ENCODE measurements around the gene TBC1D22B.
"Not testable (repeated sequence)": the region's sequence is repeated elsewhere in the genome, so short reads cannot be mapped to it uniquely, and the experiment has no call there.

The TBC1D22B gene

DNA sequence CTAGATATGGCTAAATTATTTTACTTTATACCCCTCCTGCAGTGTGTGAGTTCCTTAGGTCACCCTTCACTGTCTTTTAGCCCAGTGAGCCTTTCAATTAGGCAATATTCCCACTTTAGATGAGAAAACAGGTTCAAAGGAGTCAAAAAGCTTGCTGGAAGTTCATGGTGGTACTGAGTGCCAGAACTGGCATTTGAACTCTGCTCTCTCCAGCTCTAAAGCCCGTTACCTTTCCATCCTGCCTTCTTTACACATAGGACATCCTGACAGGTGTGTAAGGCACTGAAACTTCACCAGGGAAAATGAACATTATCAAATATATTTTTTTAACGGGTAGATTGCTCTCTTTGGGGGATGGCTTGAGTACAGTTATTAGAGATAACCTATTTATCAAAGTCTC lies 11.5 kb downstream of the TBC1D22B start:
- DNase-seq (ENCODE audit: low spot score) = no peak

DNA sequence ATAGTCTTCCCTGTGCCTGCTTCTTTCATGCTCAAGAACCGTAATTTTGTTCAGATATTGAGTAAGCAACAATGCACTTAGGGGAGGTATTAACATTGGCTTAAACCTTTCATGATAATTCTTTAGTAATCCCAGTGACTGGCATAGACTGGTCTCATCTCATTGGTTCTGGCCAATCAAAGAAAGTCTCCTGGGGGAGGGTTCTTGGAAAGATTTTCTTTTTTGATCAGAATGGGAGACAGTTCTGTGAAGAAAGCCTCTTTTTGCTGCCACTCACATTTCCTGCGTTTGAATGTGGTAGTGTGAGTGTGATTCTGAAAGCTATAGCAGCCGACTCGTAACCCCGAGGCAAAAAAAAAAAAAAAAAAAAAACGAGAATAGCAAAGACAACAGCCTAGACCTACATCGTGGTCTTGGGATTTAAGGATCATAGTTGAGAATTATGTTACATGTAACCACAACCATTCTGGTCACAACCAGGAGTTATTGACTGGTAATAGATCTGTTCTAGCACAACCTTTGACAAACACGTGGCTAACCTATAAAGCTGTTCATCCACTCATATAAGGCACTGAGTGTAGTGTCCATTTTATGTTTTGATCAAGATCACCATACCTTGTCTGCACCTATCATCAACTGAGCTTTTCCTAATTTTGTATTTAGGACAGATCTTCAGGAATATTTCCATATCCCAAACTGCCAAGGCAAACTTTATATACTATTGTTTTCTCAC lies 15.4 kb downstream of the TBC1D22B start:
- no peak for DNase-seq (ENCODE audit: low spot score)

DNA sequence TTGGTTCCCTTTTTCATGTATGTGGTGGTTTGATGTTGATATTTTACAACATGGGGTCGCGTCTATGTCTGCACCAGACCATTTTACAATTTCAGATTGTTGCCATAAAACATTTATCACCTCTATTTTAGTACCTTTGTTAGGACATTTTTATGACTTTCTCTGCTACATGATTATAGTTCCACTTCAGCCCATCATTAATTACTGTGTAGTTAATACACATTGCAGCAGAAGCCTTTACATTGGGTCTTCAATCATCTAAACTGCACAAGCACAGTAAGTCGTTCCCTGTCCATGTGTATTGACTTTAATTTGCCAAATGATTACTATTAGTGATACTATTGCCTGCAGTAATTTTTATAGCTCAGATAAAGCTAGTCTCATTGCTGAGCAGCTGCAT lies 16.1 kb downstream of the TBC1D22B start:
- no peak for DNase-seq (ENCODE audit: low spot score)

DNA sequence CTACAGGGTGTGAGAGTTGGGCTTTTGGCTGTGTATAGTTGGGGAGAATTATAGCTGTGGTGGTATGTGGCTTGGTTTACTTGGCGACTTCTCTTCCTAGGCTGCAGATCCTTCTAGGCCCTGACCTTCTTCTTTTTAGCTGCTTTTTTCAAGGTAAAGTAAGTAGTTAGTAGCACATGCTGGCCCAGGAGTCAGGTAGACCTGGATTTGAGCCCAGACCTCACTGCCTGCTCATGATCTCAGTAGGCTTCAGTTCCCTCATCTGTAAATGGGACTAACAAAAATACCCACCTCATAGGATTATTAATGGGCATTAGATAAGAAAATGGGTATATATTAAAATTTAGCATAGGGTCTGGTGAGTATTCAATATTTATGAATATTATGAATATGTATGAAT lies 17.8 kb downstream of the TBC1D22B start:
- no peak for DNase-seq (ENCODE audit: low spot score)

DNA sequence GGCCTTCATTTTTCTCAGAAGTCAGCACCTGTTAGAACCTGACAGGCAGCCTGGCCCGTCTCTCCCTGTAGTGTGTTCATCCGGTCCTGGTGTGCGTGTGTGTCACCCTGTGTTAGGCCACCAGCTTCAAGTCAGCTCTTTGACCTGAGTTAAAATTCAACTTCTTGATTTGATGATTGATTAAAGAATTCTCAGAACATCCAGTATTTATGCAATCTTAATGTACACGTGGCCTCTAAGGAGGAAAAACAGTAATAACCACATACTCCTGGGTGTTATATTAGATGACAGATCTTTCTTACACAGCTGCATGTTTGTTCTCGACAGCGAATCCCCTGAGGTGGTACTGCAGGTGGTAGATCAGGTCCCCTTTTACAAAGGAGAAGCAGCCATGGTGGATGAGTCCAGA lies 19.4 kb downstream of the TBC1D22B start:
- DNase-seq (ENCODE audit: low spot score) = no peak

GRCh38 chr6:37279366-37280134 lies 22.0 kb downstream of the TBC1D22B start:
- peak; percentile 14 for DNase-seq (ENCODE audit: low spot score)

DNA sequence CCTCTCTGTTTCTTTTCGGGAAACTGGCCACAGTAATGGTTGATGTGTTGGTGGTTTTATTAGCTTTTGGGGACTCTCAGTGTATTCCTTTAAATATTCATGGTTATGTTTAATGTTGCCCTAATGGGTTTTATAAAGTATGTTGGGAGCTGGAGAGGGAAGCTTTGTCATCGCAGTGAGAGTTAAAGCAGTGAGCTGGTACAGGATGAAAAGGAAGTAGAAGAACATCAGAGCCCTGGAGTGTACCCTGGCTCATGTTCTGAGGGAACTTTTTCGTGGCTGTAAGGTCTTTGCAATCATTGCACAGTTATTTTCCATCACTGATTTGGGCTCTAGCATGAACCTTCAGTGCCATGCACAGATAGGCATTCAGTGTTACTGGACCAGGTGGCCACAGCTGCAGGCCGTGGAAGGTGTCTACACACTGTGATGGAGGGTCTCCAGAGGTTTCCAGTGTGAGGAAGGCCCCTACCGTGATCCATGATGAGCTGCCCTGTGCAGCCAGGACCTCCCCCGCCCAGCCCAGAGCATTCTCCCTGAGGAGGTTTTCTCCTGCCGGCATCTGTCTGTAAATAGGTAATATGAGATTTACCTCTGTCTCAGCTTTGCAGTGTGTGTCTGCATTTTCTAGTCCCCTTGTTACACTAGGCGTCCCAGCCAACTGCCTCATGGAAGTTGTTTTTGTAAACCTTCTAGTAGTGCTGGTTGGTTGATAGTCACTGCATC lies 22.8 kb downstream of the TBC1D22B start:
- DNase-seq (ENCODE audit: low spot score) = no peak

DNA sequence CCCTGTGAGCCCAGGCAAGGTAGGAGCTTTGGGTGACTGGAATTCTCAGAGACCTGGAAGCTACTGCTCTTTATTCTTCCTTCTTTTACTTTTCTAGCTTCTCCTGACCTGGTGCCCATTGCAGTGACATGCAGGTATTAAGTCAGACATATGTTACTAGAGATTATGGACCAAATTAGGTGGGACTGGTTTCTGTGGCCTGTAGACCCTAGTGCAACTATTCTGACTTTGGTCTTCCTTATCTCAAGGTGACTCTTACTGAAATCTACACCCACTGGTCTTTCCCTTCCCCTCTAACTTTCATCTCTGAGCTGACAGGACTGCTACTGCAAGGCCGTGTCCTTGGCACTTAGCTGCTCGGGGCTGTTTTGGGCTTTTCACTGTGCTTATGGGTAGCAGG lies 24.8 kb downstream of the TBC1D22B start:
- DNase-seq (ENCODE audit: low spot score) = no peak

DNA sequence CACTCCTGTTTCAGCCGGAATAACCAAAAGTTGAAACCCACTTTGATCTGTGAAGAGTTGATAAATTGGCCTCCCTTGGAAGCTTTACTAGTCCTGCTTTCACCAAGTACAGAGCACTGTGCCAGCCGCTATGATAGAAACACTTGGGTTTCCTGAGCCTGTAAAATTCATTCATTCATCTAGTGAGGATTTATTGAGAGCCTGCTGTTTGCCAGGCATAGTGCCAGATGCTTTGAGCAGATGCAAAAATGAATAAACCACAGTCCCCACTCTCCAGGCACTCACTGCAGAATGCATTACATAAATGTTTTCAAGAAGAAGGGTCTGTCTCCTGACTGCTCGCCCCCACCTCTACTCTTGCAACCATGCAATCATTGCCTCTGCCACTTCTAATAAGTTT lies 25.7 kb downstream of the TBC1D22B start:
- DNase-seq (ENCODE audit: low spot score) = no peak

GRCh38 chr6:37283671-37284151 lies 26.1 kb downstream of the TBC1D22B start:
- DNase-seq (ENCODE audit: low spot score) = no peak

DNA sequence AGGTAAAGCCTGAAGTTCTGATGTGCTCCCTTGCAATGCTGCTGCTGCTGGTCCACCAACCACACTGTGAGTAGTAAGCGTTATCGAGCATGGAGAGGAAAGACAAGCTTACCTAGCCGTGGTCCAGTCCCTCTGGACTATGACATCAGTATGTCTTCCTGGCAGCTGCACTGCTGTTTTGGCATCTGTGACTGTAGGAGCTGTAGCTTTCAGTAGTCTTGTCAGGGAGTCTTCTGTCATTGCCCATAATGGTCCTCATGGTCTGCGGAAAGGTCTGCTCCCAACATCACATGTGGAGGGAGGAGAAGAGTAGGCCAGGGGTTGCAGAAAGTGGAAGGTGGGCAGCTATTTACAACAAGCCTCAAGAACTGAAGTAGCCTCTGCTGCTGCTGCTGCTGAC lies 27.2 kb downstream of the TBC1D22B start:
- DNase-seq (ENCODE audit: low spot score) = no peak

- no peak for DNase-seq (ENCODE audit: low spot score)
Measured at GRCh38 chr6:37285861-37286311, 28.3 kb downstream of the TBC1D22B start.

GRCh38 chr6:37287519-37288157 lies 30.1 kb downstream of the TBC1D22B start:
- DNase-seq (ENCODE audit: low spot score) = no peak

DNA sequence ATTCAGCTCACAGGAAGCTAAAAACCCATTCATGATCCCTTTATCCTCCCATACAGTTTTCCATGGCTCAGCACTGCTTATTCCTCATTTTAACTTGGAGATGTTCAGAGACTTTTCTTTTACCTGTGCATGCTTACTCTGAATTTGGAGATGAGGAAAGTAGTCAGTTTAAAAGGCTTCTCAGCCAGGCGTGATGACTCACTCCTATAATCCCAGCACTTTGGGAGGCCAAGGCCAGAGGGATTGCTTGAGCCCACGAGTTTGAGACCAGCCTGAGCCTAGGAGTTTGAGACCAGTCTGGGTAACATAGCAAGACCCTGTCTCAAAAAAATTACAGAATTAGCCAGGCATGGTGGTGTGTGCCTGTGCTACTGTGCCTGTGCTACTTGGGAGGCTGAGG lies 30.7 kb downstream of the TBC1D22B start:
- no peak for DNase-seq (ENCODE audit: low spot score)

GRCh38 chr6:37289931-37290330 lies 32.4 kb downstream of the TBC1D22B start:
- no peak for DNase-seq (ENCODE audit: low spot score)

DNA sequence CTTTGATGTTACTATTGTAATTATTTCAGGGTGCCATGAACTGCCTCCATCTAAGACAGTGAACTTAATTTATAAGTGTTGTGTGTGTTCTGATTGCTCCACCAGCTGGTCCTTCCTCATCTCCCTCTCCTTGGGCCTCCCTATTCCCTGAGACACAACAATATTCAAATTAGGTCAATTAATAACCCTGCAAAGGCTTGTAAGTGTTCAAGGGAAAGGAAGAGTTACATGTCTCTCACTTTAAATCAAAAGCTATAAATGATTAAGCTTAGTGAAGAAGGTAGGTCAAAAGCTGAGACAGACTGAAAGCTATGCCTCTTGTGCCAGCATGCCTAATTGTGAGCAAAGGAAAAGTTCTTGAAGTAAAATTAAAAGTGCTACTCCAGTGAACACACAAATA lies 35.9 kb downstream of the TBC1D22B start:
- DNase-seq (ENCODE audit: low spot score) = no peak

DNA sequence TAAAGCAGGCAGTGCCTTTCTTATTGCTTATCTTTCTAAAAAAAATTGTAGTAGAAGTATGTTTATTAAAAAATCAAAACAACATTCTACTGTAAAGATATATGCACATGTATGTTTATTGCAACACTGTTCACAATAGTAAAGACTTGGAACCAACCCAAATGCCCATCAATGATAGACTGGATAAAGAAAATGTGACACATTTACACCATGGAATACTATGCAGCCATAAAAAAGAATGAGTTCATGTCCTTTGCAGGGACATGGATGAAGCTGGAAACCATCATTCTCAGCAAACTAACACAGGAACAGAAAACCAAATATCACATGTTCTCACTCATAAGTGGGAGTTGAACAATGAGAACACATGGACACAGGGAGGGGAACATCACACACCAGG lies 40.1 kb downstream of the TBC1D22B start:
- not testable (repeated sequence) for DNase-seq (ENCODE audit: low spot score)

- DNase-seq (ENCODE audit: low spot score) = no peak
Measured at GRCh38 chr6:37298958-37299357, 41.4 kb downstream of the TBC1D22B start.

DNA sequence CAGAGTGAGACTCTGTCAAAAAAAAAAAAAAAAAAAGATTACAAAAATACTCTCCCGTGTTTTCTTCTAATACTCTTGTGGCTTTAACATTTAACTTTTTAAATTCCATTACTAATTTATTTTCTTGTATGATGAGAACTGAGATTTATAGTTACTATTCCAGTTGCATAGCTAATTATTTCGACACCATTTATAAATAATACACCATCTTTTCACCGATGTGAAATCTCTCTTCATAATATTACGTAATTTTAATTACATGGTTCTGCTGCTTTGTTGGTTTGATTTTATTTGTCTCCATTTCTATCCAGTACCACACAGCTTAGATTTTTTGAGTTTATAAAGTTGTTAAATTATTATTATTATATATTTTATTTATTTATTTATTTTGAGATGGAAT lies 42.4 kb downstream of the TBC1D22B start:
- DNase-seq (ENCODE audit: low spot score) = no peak

DNA sequence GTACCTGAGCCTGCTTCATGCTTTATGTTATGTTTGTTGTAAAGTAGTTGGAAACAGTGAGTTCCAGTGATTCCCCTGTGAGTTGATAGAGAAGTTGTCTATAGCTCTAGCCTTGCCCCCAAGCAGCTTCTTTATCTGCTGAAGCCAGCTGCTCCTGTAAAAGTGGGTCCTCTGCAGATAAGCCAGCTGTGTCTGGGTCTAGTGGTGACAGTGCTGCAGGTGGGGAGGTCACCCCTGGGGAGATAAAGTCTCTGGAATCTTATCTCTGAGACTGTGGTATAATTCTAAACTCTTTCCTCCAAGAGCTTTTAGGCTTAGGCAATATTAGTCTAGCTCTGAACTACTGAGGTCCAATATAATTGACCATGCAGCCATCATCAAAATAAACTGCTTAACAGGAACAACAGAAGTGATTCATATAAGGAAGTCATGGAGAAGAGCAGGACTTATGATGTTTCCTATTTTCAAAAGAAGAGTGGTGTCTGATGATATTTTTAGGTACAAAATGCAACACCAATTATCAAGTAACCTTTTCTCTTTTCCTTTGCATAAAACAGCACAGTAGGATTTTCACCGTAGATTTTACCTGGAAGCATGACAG lies 44.6 kb downstream of the TBC1D22B start:
- no peak for DNase-seq (ENCODE audit: low spot score)

GRCh38 chr6:37303091-37303660 lies 45.6 kb downstream of the TBC1D22B start:
- DNase-seq (ENCODE audit: low spot score) = no peak
